Ramos (cell line): ENCODE data around the gene ZBED5.
"Not testable (repeated sequence)": the region's sequence is repeated elsewhere in the genome, so short reads cannot be mapped to it uniquely, and the experiment has no call there.

Experiments
- in situ Hi-C: fragments of 300-500 bp; cut with MboI; formaldehyde crosslinking; loops from one replicate; pipeline ENCODE4 v1.14.3; 2022; ENCODE audit warnings: low sequenced_read_pairs; ENCODE audit not compliant: unreplicated experiment

Gene ZBED5

GRCh38 chr11:10857709-10858438 is at the start of gene ZBED5:
ZBED5 (minus strand) TSS chr11:10858053; CDS start chr11:10854945, 3,108 bp downstream.
- in situ Hi-C loops = no loop called here

GRCh38 chr11:10906521-10906920 is 48.7 kb upstream of the ZBED5 start:
- in situ Hi-C loops = no loop called here

GRCh38 chr11:10902301-10903063 is 44.6 kb upstream of the ZBED5 start:
- in situ Hi-C loops = no loop called here

DNA sequence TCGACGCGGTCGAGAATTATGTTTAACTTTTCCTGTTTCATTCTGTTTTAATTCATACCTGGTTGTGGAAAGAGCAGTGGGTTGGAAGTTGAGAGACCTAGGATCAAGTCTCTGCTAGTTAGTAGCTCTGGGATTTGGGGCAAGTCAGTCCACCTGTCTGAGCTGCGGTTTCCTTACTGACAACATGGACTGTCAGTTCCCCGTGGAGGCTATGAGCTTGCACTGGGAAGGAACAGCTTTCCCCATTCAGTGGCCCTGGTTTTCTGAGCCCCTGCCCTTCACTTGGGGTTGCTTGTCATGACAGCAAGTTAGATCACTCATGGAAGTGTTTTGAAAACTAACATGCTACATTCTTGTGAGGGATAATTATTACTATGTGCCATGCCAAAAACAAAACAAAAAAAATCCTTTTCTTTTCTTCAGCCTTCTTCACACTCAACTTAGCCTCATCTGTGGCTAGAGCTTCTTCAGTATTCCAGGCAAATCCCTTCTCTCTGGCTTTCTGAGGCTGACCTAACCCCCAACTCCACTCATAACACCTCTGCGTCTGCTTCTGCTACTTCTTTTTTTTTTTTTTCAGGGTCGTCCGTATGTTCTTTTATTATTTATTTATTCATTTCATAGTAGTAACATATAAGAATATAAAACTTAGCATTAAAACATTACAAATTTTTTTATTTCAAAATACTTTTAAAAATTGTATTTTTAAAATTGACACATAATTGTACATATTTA is 43.0 kb upstream of the ZBED5 start:
- in situ Hi-C loops = no loop called here

DNA sequence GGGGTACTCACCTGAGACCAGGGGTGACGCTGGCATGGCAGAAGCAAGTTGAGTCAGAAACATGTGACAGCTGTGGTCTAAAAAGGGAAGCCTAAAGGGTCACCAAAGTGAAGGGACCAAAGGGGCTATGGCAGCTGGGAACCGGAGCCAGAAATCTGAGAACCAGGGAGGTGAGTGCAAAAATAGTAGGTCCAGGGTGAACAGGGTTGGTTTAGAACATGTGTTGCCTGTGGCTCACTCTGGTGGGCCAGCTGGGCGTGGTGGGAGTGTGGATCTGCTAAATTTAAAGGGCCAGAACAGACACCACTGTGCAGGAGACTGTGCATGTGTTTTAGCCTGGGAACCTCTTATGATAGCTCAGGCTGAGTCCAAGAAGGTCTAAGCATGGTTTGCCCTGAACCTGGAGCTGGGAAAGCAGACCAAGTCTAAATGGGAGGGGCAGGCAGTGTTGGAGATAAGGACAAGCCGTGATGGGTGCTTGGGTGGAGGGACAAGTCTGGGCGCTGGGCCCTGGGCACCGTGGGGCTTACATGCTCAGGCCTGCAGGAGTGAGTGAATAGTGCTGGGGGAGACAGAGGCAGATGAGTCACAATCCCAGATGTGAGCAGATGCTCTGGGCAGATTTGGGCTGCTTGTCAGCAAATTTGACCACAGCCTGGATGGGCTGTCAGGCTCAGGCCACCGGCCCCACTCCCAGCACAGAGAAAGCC is 41.4 kb upstream of the ZBED5 start:
- in situ Hi-C loops = no loop called here

GRCh38 chr11:10898763-10899025 is 40.8 kb upstream of the ZBED5 start:
- in situ Hi-C loops = no loop called here

- in situ Hi-C loops = no loop called here
Measured at GRCh38 chr11:10898003-10898762, 40.3 kb upstream of the ZBED5 start.

GRCh38 chr11:10897150-10897549 is 39.3 kb upstream of the ZBED5 start:
- in situ Hi-C loops = no loop called here

DNA sequence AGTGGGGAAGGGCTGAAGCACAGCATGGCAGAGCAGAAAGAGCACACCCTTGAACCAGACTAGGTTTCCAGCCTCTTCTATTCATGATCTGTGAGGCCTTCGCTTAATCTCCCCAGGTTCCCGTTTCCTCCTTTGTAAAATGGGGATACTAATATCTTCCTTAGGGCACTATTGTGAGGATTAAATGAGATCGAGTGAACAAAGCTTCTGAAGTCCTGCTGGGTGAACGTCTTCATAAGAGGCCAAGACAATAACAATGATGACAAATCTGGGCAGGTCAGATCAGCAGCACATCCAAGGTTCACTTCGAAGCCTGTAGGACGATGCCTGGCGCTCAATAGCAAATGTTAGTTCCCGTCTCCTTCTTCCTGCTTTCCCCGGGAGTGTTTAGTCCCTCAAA is 38.6 kb upstream of the ZBED5 start:
- in situ Hi-C loops = no loop called here

DNA sequence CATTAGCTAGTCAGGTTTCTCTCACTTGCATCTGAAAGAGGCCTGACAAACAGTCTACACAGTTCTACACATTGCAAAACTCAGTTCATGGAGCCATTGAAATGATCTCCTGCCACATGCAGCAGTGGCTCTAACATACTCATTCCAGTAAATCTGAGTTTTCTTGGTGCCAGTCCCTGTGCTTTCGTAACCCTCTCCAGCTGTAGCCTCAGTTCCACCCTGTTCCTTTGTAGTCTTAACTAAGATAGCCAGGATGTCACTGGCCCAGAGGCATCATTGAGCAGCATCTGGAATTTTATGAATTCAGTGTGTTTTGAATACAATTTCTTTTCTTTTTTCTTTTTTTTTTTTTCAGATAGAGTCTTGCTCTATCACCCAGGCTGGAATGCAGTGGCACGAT is 37.4 kb upstream of the ZBED5 start:
- in situ Hi-C loops = no loop called here

- in situ Hi-C loops = no loop called here
Measured at GRCh38 chr11:10894666-10895065, 36.8 kb upstream of the ZBED5 start.

GRCh38 chr11:10893714-10894151 is 35.9 kb upstream of the ZBED5 start:
- in situ Hi-C loops = no loop called here

- in situ Hi-C loops = no loop called here
Measured at GRCh38 chr11:10892250-10892649, 34.4 kb upstream of the ZBED5 start.

DNA sequence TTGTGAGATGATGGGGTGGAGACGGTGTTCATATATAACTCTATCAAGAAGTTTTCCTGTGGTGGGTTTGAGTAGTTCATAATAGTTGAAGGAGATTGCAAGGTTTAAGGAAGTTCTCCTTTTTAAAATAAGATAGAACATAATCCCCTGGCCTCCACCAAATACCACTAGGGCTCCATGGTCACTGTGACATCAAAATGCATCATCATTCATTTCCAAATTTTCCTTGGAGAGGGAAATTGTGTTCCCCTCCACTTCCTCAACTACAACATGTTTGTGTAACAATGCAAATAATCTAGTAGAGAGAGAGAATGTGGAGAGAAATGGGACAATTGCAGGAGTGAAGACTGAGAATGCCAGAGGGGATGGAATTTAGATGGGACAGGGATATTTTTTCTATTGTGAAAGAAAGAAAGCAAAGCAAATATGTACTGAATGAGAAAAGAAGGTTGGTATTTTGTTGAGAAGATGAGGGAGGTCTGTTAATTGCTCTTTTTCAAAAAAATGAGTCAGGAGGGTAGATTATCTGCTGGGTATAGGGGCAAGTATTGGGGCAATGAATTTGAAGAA is 33.4 kb upstream of the ZBED5 start:
- in situ Hi-C loops = no loop called here

- in situ Hi-C loops = not testable (repeated sequence)
Measured at GRCh38 chr11:10890083-10890482, 32.2 kb upstream of the ZBED5 start.

- in situ Hi-C loops = no loop called here
Measured at GRCh38 chr11:10887307-10887706, 29.5 kb upstream of the ZBED5 start.

DNA sequence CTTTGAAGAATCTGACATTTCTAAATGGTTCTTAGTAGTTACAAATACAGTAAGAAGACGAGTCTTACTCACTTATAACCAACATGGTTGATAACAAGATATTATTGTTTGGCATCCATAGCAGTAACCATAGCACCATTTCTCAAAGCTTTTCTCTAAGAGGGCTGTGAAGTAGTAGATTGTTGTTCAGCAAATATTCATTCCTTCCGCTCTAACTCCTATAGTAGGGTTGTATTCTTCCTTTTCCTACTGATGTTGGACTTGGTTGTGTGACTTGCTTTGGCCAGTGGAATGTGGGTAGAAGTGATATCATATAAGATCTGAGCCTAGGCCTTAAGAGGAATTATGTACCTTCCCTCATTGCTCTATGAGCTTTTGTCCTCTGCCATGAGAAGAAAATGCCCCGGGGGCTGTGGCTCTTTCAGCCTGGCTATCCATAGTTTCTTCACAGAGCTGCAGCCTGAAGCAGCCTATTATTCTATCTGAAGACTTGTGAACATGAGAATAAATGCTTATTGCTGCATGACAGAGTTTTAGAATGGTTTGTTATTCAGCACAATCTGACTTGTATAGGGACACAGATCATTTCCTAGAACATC is 28.9 kb upstream of the ZBED5 start:
- in situ Hi-C loops = no loop called here

GRCh38 chr11:10885703-10886363 is 28.0 kb upstream of the ZBED5 start:
- in situ Hi-C loops = no loop called here

DNA sequence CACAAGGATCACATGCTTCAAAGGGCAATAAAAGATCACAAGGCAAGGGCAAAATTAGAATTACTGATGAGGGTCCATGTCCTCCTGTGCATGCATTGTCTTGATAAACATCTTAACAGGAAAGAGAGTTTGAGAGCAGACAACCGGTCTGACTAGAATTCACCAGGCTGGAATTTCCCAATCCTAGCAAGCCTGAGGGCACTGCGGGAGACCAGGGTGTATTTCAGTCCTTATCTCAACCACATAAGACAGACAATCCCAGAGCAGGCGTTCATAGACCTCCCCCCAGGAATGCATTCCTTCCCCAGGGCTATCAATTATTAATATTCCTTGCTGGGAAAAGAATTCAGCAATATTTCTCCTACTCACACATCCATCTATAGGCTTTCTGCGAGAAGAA is 26.4 kb upstream of the ZBED5 start:
- in situ Hi-C loops = not testable (repeated sequence)
